Esophagus muscularis mucosa (tissue), 3 donors: Measurements from ENCODE around the gene RERE.

Experiments used
- POLR2AphosphoS5 ChIP-seq, 2 donors: sonication (generic); formaldehyde crosslinking; IDR thresholded peaks; one replicate each; pipeline ENCODE4 v1.6.1; 2017; ENCODE audit warnings: antibody characterized with exemption in 2 of 2
- TF ChIP-seq, protein P1 (sequence below), 3 experiments: fragments of 200-600 bp in 2 of 3; fragments of 450-650 bp in 1 of 3; sonication (generic) in 2 of 3; IDR thresholded peaks; one replicate each; pipeline ENCODE4 v1.5.1; 2017 to 2019; ENCODE audit warnings: antibody characterized with exemption in 3 of 3, mild to moderate bottlenecking in 2 of 3, moderate library complexity in 1 of 3

DNA sequence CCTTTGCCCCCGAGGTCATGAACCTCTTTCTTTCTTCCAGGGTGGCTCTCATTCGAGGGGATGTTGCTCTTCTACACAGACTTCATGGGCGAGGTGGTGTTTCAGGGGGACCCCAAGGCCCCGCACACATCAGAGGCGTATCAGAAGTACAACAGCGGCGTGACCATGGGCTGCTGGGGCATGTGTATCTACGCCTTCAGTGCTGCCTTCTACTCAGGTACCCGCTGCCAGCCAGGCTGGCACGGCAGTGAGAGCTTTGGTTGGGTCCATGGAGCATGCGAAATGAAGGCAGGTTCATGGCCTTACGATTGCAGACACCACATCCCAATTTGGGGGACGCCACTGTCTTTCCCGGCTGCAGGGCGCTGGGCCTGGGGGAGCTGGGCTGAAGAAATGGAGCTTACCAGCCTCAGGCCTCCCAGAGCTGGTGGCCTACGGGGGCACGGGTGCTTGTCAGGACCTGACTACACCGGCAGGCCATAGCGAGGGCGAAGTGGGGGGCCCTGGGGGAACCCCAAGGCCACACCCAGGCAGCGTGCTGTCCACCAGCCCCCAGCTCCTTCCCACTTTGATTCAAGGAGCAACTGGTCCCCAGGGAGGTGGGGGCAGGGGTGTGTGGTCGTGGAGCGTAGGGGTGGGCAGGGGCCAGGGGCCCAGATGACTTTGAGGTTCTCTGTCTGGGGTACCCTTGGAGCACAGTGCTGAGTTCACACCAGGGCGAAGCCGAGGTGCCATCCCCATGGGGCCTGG, 479.5 kb downstream of the RERE start:
- TF ChIP-seq, protein P1, sequence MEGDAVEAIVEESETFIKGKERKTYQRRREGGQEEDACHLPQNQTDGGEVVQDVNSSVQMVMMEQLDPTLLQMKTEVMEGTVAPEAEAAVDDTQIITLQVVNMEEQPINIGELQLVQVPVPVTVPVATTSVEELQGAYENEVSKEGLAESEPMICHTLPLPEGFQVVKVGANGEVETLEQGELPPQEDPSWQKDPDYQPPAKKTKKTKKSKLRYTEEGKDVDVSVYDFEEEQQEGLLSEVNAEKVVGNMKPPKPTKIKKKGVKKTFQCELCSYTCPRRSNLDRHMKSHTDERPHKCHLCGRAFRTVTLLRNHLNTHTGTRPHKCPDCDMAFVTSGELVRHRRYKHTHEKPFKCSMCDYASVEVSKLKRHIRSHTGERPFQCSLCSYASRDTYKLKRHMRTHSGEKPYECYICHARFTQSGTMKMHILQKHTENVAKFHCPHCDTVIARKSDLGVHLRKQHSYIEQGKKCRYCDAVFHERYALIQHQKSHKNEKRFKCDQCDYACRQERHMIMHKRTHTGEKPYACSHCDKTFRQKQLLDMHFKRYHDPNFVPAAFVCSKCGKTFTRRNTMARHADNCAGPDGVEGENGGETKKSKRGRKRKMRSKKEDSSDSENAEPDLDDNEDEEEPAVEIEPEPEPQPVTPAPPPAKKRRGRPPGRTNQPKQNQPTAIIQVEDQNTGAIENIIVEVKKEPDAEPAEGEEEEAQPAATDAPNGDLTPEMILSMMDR (IDR thresholded peaks at IDR 0.05): no peak
- no peak for TF ChIP-seq POLR2AphosphoS5 (IDR thresholded peaks at IDR 0.05)
